ENCODE measurements around the gene PAFAH2. TPM values are rescaled to one million over a fixed set of nuclear protein-coding genes. Genes with fewer than 3 reads are reported as not detected.
"Not testable (repeated sequence)": the region's sequence is repeated elsewhere in the genome, so short reads cannot be mapped to it uniquely, and the experiment has no call there.

PAFAH2 gene
- total RNA-seq, 1 donor from 2014 or later, result 9.8 TPM

DNA sequence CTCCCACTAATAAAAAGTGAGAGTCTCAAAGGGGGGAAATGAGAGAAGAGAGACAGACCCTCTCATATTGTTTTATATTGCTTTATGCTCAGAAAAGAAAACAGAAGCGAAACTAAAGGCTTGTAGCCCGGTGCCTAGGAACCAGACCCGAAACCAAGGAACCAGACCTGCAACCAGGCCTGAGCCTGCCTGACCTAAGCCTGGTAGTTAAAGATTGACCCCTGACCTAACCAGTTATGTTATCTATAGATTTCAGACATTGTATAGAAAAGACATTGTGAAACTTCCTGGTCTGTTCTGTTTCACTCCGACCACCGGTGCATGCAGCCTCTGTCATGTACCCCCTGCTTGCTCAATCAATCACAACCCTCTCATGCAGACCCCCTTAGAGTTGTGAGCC lies 54.4 kb downstream of the PAFAH2 start:
- intact Hi-C loops (cut with micrococcal nuclease), result not testable (repeated sequence)

- intact Hi-C loops (cut with micrococcal nuclease), result no loop called here
Observed at GRCh38 chr1:25936947-25937346, 60.9 kb downstream of the PAFAH2 start.

- intact Hi-C loops (cut with micrococcal nuclease), result no loop called here
Observed at GRCh38 chr1:25933479-25934365, 64.1 kb downstream of the PAFAH2 start.

DNA sequence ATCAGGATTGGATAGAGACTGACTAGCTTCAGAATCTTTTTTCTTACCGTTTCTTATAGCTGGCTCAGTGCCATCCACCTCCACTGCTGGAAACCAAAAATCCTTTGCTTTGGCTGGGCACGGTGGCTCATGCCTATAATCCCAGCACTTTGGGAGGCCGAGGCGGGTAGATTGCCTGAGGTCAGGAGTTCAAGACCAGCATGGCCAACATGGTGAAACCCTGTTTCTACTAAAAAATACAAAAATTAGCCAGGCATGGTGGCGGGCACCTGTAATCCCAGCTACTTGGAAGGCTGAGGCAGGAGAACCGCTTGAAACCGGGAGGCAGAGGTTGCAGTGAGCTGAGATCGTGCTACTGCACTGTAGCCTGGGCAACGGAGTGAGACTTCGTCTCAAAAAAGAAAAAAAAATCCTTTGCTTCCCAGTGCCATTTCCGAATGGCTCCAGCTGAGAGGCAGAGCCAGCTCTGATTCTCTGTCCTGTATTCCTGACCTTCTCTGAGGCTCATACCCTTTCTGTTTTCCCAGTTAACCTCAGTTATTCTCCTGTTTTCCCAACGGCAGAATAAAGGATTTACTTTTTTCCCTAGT lies 65.0 kb downstream of the PAFAH2 start:
- intact Hi-C loops (cut with micrococcal nuclease), result not testable (repeated sequence)

GRCh38 chr1:25932321-25932720 lies 65.5 kb downstream of the PAFAH2 start:
- intact Hi-C loops (cut with micrococcal nuclease), result no loop called here

- intact Hi-C loops (cut with micrococcal nuclease), result no loop called here
Observed at GRCh38 chr1:25929016-25929415, 68.8 kb downstream of the PAFAH2 start.

- intact Hi-C loops (cut with micrococcal nuclease), result no loop called here
Observed at GRCh38 chr1:25927521-25928265, 70.2 kb downstream of the PAFAH2 start.

DNA sequence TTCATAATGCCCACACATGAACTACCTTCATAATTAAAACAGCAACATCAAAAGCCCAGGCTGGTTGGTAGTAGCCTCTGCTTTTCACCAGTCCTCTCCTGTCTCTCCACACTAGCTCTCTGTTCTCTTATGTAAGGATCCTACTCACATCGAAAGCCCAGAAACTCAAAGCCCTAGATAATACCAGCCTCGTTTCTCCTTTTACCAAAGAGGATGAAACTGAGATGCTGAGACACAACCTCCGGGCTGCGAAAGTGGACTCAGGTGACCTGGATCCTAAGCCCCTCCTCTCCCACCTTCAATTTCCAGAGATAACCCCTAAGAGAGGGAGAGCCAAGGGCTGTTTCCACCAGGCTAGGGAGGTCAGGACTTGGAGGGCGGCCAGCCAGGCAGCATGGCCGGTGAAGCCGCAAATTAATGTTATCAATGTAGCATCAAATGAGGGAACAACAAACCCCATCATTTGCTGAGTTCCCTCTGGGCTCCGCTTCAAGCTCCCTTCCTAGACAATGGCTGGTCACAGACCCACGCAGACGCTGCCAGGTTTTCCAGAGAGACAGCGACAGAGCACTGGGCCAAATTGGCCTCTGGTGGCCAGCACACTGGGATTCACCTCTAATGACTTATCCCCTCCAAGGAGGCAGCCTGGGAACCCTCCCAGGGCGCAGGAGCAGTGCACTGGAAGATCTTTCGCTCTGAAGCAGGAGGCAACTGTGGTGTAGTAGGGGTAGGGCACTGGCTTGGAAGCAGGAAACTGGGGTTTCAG lies 70.9 kb downstream of the PAFAH2 start:
- intact Hi-C loops (cut with micrococcal nuclease), result no loop called here

GRCh38 chr1:25924454-25924853 lies 73.4 kb downstream of the PAFAH2 start:
- intact Hi-C loops (cut with micrococcal nuclease), result no loop called here

DNA sequence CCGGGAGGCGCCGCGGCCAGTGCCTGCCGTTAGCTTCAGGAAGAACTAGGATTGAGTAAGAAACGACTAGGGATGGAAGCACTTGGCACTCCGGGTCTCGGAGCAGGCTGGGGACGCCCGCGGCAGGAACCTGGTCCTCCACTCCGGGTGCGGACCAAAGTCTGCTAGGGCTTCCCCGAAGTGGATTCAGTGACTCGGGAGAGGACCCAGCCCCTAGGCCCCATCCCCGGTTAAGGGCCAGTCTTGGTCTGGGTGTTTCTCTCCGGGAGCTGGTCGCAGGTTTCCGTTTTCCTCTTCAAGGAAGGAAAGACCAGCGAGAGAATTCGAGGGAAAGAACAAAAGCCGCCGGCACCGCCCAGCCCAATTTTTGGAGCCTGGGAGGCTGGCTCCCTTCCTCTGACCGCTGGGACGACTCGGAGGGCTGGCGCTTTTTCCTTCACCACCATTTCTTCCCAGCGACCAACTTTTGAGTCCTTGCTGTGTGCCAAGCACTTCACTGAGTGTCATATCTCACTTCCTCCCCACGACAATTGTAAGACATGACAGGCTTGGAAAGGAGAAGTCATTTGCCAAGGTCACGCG lies 74.8 kb downstream of the PAFAH2 start:
- intact Hi-C loops (cut with micrococcal nuclease), result loop anchor here (1.0 to 2.0 kb wide), 2 partner anchors 17 to 48 kb away; partner anchors contain the start of gene STMN1

DNA sequence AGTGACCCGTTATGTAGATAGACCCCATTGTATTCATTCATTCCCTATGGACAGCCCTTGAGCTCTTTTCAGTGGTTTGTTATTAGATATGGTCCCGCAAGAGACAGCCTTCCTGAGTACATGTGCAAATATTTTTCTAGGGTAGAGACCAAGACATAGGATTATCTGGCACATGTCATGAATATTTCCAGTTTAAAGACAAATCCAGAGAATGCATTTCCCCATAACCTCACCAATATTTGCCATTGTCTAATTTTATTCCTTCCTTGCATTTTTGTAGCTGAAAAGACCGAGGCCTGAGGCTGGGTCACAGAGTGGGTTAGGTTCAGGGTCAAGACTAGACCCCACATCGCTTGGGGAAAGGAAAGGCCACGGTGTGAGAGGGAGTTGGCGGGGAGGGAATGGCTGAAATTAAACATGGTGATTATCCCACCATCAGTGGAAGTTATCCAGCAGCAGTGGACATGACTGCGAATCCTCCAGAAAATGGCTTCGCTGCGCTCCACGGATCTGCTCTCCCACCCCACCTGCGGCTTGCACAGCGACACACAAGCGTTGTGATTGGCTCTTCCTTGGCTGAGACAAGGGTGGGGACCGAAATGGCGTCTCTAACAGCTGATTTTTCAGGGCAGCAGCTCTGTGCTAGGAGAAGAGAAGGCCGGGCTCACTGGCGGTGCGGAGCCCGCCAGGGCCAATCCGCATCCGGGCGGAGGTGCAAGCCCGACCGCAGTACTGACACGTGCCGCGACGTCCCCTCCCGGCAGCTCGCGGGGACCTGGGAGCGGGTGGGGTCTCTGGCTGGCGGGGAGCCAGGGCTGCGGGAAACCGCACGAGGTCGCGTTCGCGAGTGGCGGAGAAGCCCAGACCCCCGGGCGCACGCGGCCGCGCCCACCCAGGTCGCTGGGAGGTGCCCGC lies 75.5 kb downstream of the PAFAH2 start:
- intact Hi-C loops (cut with micrococcal nuclease), result loop anchor here (1.0 to 2.0 kb wide), 2 partner anchors 16 to 48 kb away; partner anchors contain the start of gene STMN1

GRCh38 chr1:25918615-25919014 lies 79.2 kb downstream of the PAFAH2 start:
- intact Hi-C loops (cut with micrococcal nuclease), result no loop called here

DNA sequence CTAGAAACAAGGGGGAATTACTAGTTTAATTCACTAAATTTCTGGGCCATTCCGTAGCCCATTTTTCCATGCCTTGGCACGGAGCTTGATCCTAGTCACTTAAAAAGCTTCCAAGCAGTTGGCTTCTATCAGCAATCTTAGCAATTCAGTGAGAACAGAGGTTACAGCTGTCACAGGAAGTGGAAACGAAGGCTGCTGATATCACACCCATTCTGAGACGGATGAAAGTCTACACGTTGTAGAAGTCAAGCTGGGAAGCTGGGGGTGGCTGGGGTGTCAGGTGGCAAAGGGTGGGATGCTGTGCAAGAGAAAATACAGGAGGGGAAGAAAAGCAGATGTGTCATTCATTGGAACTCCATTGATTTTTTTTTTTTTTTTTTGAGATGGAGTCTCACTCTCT lies 79.9 kb downstream of the PAFAH2 start:
- intact Hi-C loops (cut with micrococcal nuclease), result no loop called here

DNA sequence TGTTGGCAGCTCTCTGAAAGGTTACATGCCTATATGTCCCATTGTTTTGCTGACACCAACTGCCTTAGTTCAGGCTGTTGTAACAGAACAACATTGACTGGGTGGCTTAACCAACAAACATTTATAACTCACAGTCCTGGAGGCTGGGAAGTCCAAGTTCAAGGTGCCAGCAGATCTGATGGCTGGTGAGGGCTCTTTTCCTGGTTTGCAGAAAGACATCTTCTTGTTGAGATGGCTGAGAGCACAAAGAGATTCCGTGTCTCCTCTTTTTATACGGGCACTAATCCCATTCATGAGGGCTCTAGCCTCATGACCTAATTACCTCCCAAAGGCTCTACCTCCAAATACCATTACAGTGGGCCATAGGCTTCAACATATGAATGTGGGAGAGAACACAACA lies 81.4 kb downstream of the PAFAH2 start:
- intact Hi-C loops (cut with micrococcal nuclease), result no loop called here

- intact Hi-C loops (cut with micrococcal nuclease), result no loop called here
Observed at GRCh38 chr1:25914074-25914995, 83.5 kb downstream of the PAFAH2 start.

DNA sequence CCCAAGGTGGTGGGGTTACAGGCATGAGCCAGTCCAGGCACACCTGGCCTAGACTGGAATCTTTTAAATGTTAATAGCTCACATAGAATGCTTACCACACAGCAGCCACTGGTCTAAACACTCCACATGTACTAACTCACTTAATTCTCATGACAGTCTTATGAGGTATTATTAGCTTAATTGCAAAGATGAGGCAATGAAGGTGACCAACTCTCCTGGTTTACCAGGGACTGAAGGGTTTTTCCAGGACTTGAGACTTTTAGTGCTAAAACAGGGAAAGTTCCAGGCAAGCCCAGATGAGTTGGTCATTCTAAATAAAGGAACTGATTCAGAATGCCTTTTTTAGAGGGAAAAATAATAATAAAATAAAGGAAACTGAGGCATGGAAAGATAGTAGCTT lies 84.7 kb downstream of the PAFAH2 start:
- intact Hi-C loops (cut with micrococcal nuclease), result no loop called here

DNA sequence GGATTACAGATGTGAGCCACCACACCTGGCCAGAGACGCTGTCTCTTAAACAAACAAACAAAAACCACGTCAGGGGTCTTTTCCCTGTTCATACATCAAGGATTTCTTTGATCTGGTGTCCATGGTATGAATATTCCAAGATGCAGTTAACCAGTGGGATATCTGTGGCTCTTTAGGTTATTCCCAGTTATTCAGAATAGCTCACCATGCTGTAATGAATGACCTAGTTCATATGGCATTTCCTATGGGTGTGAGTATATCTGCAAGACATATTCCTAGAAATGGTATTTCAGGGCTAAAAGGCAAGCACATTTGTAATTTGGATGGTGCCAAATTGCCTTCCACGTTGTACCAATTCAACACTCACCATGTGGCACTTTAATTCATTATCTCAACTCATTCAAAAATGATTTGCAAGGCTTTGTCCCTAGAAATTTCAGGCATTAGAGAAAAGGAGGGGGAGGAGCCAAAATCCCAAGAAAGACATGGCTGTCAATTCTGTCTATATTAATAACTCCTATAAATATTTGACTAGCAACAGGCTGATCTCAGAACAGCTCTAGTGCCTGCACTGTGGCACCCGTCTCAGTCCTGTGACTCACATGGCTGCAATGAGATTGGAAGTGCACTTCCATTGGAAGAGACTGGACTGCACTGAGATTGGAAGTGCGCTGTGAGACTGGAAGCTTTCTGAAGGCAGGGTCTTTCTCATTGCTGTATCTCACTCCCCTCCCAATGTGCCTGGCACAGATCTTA lies 85.6 kb downstream of the PAFAH2 start:
- intact Hi-C loops (cut with micrococcal nuclease), result no loop called here

DNA sequence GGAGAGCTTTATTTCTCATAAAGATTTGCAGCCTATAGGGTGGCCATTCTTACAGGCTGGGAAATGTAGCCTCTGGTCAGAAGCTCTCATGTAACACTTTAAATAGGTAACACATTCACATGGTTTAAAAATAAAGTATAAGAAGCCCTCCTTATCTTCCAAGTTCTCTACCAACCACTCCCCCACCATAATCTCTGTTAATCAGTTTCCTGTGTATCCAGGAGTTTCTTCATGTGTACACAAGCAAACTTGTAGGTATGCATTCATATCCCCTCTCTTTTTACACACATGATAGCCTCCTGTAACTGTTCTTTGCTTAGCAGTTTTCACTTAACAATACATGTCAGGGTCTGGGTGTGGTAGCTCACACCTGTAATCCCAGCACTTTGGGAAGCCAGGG lies 86.7 kb downstream of the PAFAH2 start:
- intact Hi-C loops (cut with micrococcal nuclease), result no loop called here

Measured in T-helper 1 cell treated with Interleukin-12 subunit alpha and Interleukin-12 subunit beta and Interleukin-4 antibody, amounts not matched to agents 30 ng/mL and 1 ng/mL, for 36 hours (primary cell).